Measurements from ENCODE around the gene IMP4. TPM values are rescaled to one million over a fixed set of nuclear protein-coding genes. Genes with fewer than 3 reads are reported as not detected.

The IMP4 gene
- total and polyA plus RNA-seq, 2 of the 8 experiments (the other 6 are each of a cell fraction or from before 2014, with no cell fraction given), result 96.8 to 194 TPM

DNA sequence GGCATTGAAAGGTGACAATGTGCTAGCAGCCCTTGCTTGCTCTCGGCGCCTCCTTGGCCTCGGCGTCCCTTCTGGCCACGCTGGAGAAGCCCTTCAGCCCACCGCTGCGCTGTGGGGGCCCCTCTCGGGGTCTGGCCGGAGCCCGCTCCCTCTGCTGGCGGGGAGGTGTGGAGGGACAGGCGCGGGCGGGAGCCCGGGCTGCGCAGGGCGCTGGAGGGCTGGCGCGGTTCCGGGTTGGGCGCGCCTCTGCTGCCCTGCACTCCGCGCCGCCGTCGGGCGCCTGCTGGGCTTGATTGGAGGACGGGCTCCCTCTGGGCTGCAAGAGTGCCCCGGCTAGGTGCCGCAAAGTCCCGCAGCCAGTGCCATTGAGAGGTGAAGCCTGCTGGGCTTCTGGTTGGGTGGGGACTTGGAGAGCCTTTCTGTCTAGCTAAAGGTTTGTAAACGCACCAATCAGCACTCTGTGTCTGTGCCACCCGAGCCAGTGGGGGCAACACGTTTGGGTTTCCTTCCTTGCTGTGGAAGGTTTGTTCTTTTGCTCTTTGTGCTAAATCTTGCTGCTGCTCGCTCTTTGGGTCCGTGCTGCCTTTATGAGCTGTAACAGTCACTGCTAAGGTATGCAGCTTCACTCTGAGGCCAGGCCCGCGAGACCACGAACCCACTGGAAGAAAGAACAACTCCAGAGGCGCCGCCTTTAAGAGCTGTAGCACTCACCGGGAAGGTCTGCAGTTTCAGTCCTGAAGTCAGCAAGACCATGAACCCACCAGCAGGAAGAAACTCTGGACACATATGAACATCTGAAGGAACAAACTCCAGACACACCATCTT, 14.8 kb upstream of the IMP4 start:
- no peaks in the 10 kb centered on the region for H3K23me2 ChIP-seq (ENCODE audit: low read depth, low read length)
- DNase-seq (ENCODE audit: low read depth in 1 of 2, low spot score in 2 of 2) (peak; percentile 13 to 80), FAIRE-seq (no peak)
- ChIA-PET POLR2A (ENCODE audit: partially characterized antibody) (interaction anchor here (0.6 to 1.8 kb wide), 4 partner anchors 9 to 157 kb away, joined by 3 to 9 read pairs (median 4); no protein-coding TSS in a partner anchor), CTCF (ENCODE audit: partially characterized antibody) (interaction anchor here (0.7 to 7.3 kb wide), 6 partner anchors 11 to 39 kb away, joined by 3 to 40 read pairs (median 4); no protein-coding TSS in a partner anchor)
- no peak overlapping the region for H2BK15ac ChIP-seq (ENCODE audit: low read length)
- H3K27ac ChIP-seq (ENCODE audit: low read depth, low read length), result no peak overlapping the region
- H3K4me1 ChIP-seq (replicated peaks in 1 of 4; ENCODE audit: control insufficient read depth in 3 of 4, insufficient read depth in 4 of 4, low read length in 3 of 4), result no peaks in the 10 kb centered on the region; a peak in 5 of 7 replicates
- no peaks in the 10 kb centered on the region for H4K20me1 ChIP-seq (replicated peaks in 1 of 2; ENCODE audit: control insufficient read depth in 1 of 2, insufficient read depth in 2 of 2, low read length in 2 of 2)
- TF ChIP-seq JUN (IDR thresholded peaks at IDR 0.05; ENCODE audit: low read depth, low read length), result no peak
- TF ChIP-seq, protein P1, sequence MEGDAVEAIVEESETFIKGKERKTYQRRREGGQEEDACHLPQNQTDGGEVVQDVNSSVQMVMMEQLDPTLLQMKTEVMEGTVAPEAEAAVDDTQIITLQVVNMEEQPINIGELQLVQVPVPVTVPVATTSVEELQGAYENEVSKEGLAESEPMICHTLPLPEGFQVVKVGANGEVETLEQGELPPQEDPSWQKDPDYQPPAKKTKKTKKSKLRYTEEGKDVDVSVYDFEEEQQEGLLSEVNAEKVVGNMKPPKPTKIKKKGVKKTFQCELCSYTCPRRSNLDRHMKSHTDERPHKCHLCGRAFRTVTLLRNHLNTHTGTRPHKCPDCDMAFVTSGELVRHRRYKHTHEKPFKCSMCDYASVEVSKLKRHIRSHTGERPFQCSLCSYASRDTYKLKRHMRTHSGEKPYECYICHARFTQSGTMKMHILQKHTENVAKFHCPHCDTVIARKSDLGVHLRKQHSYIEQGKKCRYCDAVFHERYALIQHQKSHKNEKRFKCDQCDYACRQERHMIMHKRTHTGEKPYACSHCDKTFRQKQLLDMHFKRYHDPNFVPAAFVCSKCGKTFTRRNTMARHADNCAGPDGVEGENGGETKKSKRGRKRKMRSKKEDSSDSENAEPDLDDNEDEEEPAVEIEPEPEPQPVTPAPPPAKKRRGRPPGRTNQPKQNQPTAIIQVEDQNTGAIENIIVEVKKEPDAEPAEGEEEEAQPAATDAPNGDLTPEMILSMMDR (IDR thresholded peaks at IDR 0.05; ENCODE audit: control extremely low read depth in 1 of 3, insufficient read depth in 1 of 3, low read depth in 1 of 3, low read length in 3 of 3), result peak; percentile 32 to 60 (median 41)
- TF ChIP-seq CTBP2 (IDR thresholded peaks at IDR 0.05; ENCODE audit: borderline replicate concordance, insufficient read depth, insufficient read length, low read length), result peak; percentile 32
- TF ChIP-seq CHD2 (IDR thresholded peaks at IDR 0.05; ENCODE audit: low read length), result no peak
- peak; percentile 26 for TF ChIP-seq EZH2 (IDR thresholded peaks at IDR 0.05; ENCODE audit: low read depth, low read length, severe bottlenecking)
- TF ChIP-seq RAD21 (IDR thresholded peaks at IDR 0.05 in 1 of 2, conservative IDR thresholded peaks at IDR 0.05 in 1 of 2; ENCODE audit: low read depth in 2 of 2, low read length in 2 of 2), result peak; percentile 17 to 48; a peak in 3 of 4 replicates
- H3K9me3 ChIP-seq (ENCODE audit: insufficient read depth in 2 of 2, low read depth in 1 of 2, low read length in 1 of 2), result peaks cover 0 to 4% of the 10 kb centered on the region in 2 experiments; a peak in 1 of 4 replicates
- no peak overlapping the region for H3K4ac ChIP-seq (replicated peaks; ENCODE audit: insufficient read length, low read depth, low read length)
- H2BK12ac ChIP-seq (ENCODE audit: low read depth, low read length), result no peak overlapping the region
- H3K23ac ChIP-seq (ENCODE audit: insufficient read length), result no peak overlapping the region
- no peak overlapping the region for H2AK5ac ChIP-seq (ENCODE audit: low read depth, low read length)
- H3K79me2 ChIP-seq (ENCODE audit: control insufficient read depth in 1 of 2, insufficient read depth in 2 of 2, low read length in 2 of 2), result no peaks in the 10 kb centered on the region
- WGBS, 2 experiments (ENCODE audit: extremely low coverage in 1 of 2, insufficient coverage in 1 of 2, insufficient read length in 1 of 2, insufficient replicate concordance in 2 of 2, low coverage in 1 of 2, low lambda C conversion rate in 2 of 2, missing lambda C conversion rate in 1 of 2), result 75% methylated on average over 35 of the region's 43 CpGs; no CpG with 5 or more reads in 1 of the 2 experiments
- H4K8ac ChIP-seq (ENCODE audit: extremely low read depth, insufficient read depth, low read length), result no peak overlapping the region; the same call in 1 of the 2 replicates
- H3K4me3 ChIP-seq (ENCODE audit: extremely low read depth in 1 of 4, insufficient read depth in 2 of 4, low read depth in 3 of 4, low read length in 4 of 4), result peak overlapping the region in 2 of 4 experiments; percentile 33 to 46; a peak in 4 of 8 replicates
- H3K27me3 ChIP-seq (replicated peaks in 1 of 4; ENCODE audit: control insufficient read depth in 3 of 4, extremely low read depth in 1 of 4, insufficient read depth in 3 of 4, low read length in 3 of 4), result peaks cover 0 to 2% (median 0%) of the 10 kb centered on the region in 4 experiments; a peak in 1 of 7 replicates
- no peak overlapping the region; a peak in 1 of 7 replicates for H3K9ac ChIP-seq (replicated peaks in 1 of 4; ENCODE audit: extremely low read depth in 1 of 4, low read depth in 3 of 4, low read length in 3 of 4)
- peak overlapping the region; percentile 48 to 67 for H3K4me2 ChIP-seq (ENCODE audit: insufficient read depth in 1 of 2, low read depth in 2 of 2, low read length in 2 of 2)
- H3K14ac ChIP-seq (ENCODE audit: insufficient read length), result no peak overlapping the region
- H3K56ac ChIP-seq (replicated peaks; ENCODE audit: insufficient read length, low read depth, low read length), result no peak overlapping the region
- no peak overlapping the region for H4K5ac ChIP-seq (ENCODE audit: insufficient read length, low read depth, low read length)
- no peak overlapping the region for H2BK120ac ChIP-seq (replicated peaks; ENCODE audit: low read depth, low read length)
- H4K91ac ChIP-seq (replicated peaks; ENCODE audit: insufficient read length, low read length), result no peak overlapping the region
- H2BK20ac ChIP-seq (ENCODE audit: low read length), result no peak overlapping the region
- peak overlapping the region; percentile 98 for H2AFZ ChIP-seq (ENCODE audit: low read length)
- H3K79me1 ChIP-seq (ENCODE audit: low read depth, low read length), result no peaks in the 10 kb centered on the region
- no peaks in the 10 kb centered on the region for H3K36me3 ChIP-seq (ENCODE audit: control insufficient read depth in 2 of 4, insufficient read depth in 4 of 4, low read length in 3 of 4)
- no peak overlapping the region for H3K18ac ChIP-seq (ENCODE audit: extremely low read depth, low read length)
- no peak overlapping the region for H2BK5ac ChIP-seq (ENCODE audit: low read depth, low read length)

All from H1 (cell line).